Measurements from ENCODE around the gene PRKCH. TPM values are rescaled to one million over a fixed set of nuclear protein-coding genes. Genes with fewer than 3 reads are reported as not detected.

Gene PRKCH
- total and polyA plus RNA-seq, 9 of the 15 experiments (the other 6 are each of a cell fraction or from before 2014, with no cell fraction given) = 0.61 to 4.4 (median 4.0) TPM

GRCh38 chr14:61582815-61583214 lies 261.4 kb downstream of the PRKCH start:
- Histone ChIP-seq H3K27me3 (ENCODE audit: control insufficient read depth in 2 of 2, insufficient read depth in 2 of 2, low read length in 2 of 2) (no peaks in the 10 kb centered on the region; a peak in 1 of 5 replicates), H3K4me2 (ENCODE audit: insufficient read depth, low read length) (no peak overlapping the region), H3K9ac (ENCODE audit: insufficient read depth in 1 of 2, low read depth in 2 of 2, low read length in 2 of 2) (no peak overlapping the region), H3K9me1 (ENCODE audit: control insufficient read depth, insufficient read depth, low read length) (no peaks in the 10 kb centered on the region), H3K27ac (ENCODE audit: extremely low read depth, low read depth, low read length) (no peak overlapping the region), H3K79me2 (ENCODE audit: control insufficient read depth, insufficient read depth, low read length) (no peaks in the 10 kb centered on the region), H3K4me1 (replicated peaks in 1 of 2; ENCODE audit: control insufficient read depth in 2 of 2, insufficient read depth in 2 of 2, low read length in 2 of 2) (no peaks in the 10 kb centered on the region; a peak in 1 of 5 replicates), H3K9me3 (replicated peaks; ENCODE audit: control insufficient read depth, insufficient read depth, low read depth, low read length) (no peaks in the 10 kb centered on the region), H4K20me1 (replicated peaks; ENCODE audit: control insufficient read depth, insufficient read depth, low read length) (no peaks in the 10 kb centered on the region), H3K4me3 (no peak overlapping the region), H3K36me3 (ENCODE audit: control insufficient read depth, insufficient read depth, low read length) (no peaks in the 10 kb centered on the region), H2AFZ (ENCODE audit: low read depth, low read length) (no peak overlapping the region)
- FAIRE-seq (no peak), ATAC-seq (no peak), DNase-seq (ENCODE audit: extremely low read depth in 1 of 4, low spot score in 3 of 4) (no peak)
- in situ Hi-C loops (cut with MboI) = no loop called here
- WGBS (ENCODE audit: insufficient coverage, low coverage, missing lambda C conversion rate) = 14% methylated on average over 1 of the region's 2 CpGs
- intact Hi-C loops (cut with micrococcal nuclease) = no loop called here
- ChIA-PET POLR2A (no interaction called here), CTCF (ENCODE audit: low intra/inter-chr PET ratio) (no interaction called here)
- no TSS peak for BruUV-seq (replicated peaks)
- TF ChIP-seq HBP1 (CRISPR knock-in tag; IDR thresholded peaks at IDR 0.05) (no peak), LCOR (CRISPR knock-in tag; IDR thresholded peaks at IDR 0.05) (no peak), SIRT6 (IDR thresholded peaks at IDR 0.05; ENCODE audit: low read depth, low read length) (no peak), ZKSCAN3 (CRISPR knock-in tag; IDR thresholded peaks at IDR 0.05) (no peak), USF1 (CRISPR knock-in tag; IDR thresholded peaks at IDR 0.05) (no peak), NUFIP1 (IDR thresholded peaks at IDR 0.05; ENCODE audit: partially characterized antibody) (no peak)
